Spleen (tissue), 7 donors: Measurements from ENCODE around the gene CCDC188.

Experiments
- CTCF ChIP-seq, 11 experiments: fragments of 200-600 bp in 7 of 11; fragments of 450-650 bp in 4 of 11; sonication (generic) in 4 of 11; IDR thresholded peaks in 8 of 11; conservative IDR thresholded peaks in 3 of 11; 1 replicate in 7 of 11; 2 replicates in 4 of 11; pipeline versions ENCODE4 v1.4.0 to v1.8.0; 2016 to 2021; ENCODE audit warnings: antibody characterized with exemption in 11 of 11, inconsistent platforms in 4 of 11, mild to moderate bottlenecking in 1 of 11
- POLR2AphosphoS5 ChIP-seq, 3 donors: sonication (generic); formaldehyde crosslinking; IDR thresholded peaks; one replicate each; pipeline ENCODE4 v1.5.1; 2017; ENCODE audit warnings: antibody characterized with exemption in 3 of 3
- donor health status: DM: no; HTN: no; CAD: no; lungs with moderate emphysema.
- donor health status: DM: no; HTN: no; CAD: no.
- donor health status: DM: no; HTN: no; CAD: no.

GRCh38 chr22:20149257-20150250, 1.3 kb downstream of the CCDC188 start:
- no peak for TF ChIP-seq CTCF (IDR thresholded peaks at IDR 0.05 in 8 of 11, conservative IDR thresholded peaks at IDR 0.05 in 3 of 11)
- TF ChIP-seq POLR2AphosphoS5 (IDR thresholded peaks at IDR 0.05) = no peak
